Skeletal muscle tissue (tissue), 4 donors: Measurements from ENCODE around the gene HDLBP. TPM values are rescaled to one million over a fixed set of nuclear protein-coding genes. Genes with fewer than 3 reads are reported as not detected.
A peak's percentile ranks its signal among the peaks of the same experiment; 100 is the strongest.

Source experiments
- H3K27ac ChIP-seq: one replicate; pipeline ENCODE4 v1.7.0; 2013; ENCODE audit warnings: mild to moderate bottlenecking, low read depth, low read length, inconsistent platforms
- H3K27me3 ChIP-seq, 3 donors: one replicate each; pipeline ENCODE4 v1.7.0; 2013; ENCODE audit warnings: low read length in 3 of 3; ENCODE audit not compliant: control insufficient read depth in 3 of 3, insufficient read depth in 3 of 3
- H3K36me3 ChIP-seq, 3 donors: one replicate each; pipeline ENCODE4 v1.7.0; 2013; ENCODE audit warnings: low read length in 3 of 3; ENCODE audit not compliant: control insufficient read depth in 3 of 3, insufficient read depth in 3 of 3
- H3K4me1 ChIP-seq, 3 donors: one replicate each; pipeline ENCODE4 v1.7.0; 2013; ENCODE audit warnings: low read length in 3 of 3, mild to moderate bottlenecking in 3 of 3; ENCODE audit not compliant: control insufficient read depth in 3 of 3, insufficient read depth in 3 of 3
- H3K4me3 ChIP-seq, 3 donors: one replicate each; pipeline ENCODE4 v1.7.0; 2013; ENCODE audit warnings: low read length in 3 of 3
- H3K9ac ChIP-seq, 3 donors: one replicate each; pipeline ENCODE4 v1.7.0; 2013; ENCODE audit warnings: low read length in 3 of 3, mild to moderate bottlenecking in 3 of 3, moderate library complexity in 2 of 3, low read depth in 1 of 3
- H3K9me3 ChIP-seq, 3 donors: one replicate each; pipeline ENCODE4 v1.7.0; 2013; ENCODE audit warnings: low read length in 3 of 3; ENCODE audit not compliant: control insufficient read depth in 3 of 3
- total RNA-seq: library from RNA; depleted of rRNA; stranded (reverse); fragments of >200 nt; gene quantifications from one replicate; pipeline ENCODE4 v1.2.3, GENCODE V29; 2014
- donor health status: Osteomylitis.

The HDLBP gene
- total RNA-seq, 1 donor from 2014 or later, result 473 TPM

DNA sequence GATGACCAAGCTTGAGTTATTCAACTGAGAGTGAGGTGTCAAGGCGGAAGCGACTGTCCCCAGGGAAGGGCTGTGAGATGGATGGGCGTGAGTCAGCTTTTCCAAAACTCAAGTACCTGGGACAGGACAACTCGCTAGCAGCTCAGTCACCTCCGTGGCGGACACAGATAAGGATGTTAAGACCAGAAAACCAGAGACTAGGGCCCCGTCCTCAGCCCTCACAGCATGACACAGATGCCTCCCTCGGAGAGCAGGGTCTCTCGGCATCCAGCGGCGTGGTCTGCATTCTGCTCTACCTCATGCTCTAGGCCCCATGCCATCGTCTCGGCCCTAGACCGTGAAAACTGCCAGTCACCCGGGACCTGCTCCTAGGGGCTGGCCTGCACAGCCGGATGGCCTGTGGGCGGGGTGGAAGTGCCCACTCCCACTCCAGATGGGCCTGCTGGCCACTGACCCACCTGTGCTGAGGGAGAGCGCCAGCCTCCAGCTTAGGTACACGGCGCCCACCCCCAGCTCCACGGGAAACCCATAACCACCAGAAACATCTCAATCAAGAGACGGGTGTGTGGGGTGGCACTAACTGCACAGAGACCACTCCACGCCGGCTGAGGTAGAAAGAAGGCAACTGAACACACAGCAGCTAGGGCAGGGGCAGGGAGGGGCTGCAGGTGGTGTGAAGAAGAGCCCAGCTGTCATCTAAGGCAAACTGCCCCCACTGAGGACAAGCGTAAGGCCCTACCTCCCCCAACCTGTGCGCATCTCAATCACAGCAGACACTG is 87.2 kb downstream of the HDLBP start:
- H3K9ac ChIP-seq, result no peak overlapping the region
- no peak overlapping the region for H3K4me3 ChIP-seq
- no peak overlapping the region for H3K27ac ChIP-seq
- H3K27me3 ChIP-seq, result no peaks in the 10 kb centered on the region
- H3K36me3 ChIP-seq, result peaks cover 62 to 69% (median 64%) of the 10 kb centered on the region in 3 donors
- no peaks in the 10 kb centered on the region for H3K9me3 ChIP-seq
- peaks cover 4 to 10% (median 4%) of the 10 kb centered on the region in 3 donors for H3K4me1 ChIP-seq

DNA sequence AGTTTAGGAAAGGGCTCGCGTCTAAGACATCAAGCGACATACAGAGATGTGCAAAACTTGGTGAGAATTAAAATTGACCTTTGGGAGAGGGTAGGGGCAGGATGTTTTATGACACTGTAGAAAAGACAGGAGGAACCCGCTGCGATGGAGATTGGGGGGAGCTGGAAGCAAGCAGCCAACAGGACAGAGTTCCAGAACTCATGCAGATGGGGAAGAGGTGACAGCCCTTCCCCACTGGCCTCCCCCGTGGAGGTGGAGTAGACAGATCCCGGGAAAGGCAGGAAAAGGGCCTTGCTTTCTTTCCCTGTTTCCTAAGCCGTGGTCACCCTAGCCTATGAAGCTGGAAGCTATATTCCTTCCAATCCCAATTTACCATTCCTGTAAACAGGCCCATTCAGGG is 87.9 kb downstream of the HDLBP start:
- no peak overlapping the region for H3K9ac ChIP-seq
- H3K27me3 ChIP-seq, result no peaks in the 10 kb centered on the region
- no peak overlapping the region for H3K4me3 ChIP-seq
- peaks cover 55 to 62% (median 57%) of the 10 kb centered on the region in 3 donors for H3K36me3 ChIP-seq
- H3K27ac ChIP-seq, result no peak overlapping the region
- peaks cover 4 to 10% (median 4%) of the 10 kb centered on the region in 3 donors for H3K4me1 ChIP-seq
- H3K9me3 ChIP-seq, result no peaks in the 10 kb centered on the region

DNA sequence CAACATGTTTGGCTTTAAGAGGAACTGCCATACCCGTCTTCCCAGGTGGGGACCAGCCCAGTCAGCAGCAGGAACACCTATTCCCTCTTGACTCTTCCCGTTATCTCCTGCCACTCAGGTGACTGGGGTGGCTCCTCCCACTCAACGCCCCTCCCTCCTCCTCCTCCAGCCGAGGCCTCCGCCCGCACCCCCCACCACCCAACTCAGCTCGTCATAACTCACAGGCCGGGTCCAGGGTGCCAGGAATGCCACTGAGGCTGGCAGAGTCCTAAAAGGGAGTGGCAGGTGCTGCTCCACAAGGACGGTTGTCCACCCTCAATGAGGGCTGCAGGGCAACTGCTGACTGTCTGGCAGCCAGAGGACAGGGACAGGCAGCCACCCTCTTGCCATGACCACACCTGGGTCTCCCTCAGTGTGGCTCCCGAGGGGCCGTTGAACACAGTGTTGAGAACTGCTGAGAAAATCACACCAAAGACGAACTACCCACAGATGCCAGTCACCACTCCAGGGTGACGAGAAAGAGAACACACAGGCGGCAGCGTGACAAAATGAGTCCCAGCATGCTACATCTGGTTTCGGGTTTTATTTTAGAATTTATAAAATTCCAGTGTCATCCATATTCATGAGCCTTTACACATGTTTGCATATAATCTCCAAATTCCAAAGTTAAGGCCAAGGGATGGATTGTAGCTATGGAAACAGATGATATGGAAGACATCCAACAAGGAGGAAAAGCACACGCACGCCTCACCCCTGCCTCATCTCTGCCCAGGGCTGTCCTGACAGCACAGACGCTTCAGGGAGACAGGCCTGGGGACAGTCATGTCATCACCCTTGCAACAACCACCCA is 88.5 kb downstream of the HDLBP start:
- no peaks in the 10 kb centered on the region for H3K27me3 ChIP-seq
- H3K27ac ChIP-seq, result no peak overlapping the region
- H3K4me1 ChIP-seq, result peaks cover 4 to 9% (median 4%) of the 10 kb centered on the region in 3 donors
- H3K4me3 ChIP-seq, result no peak overlapping the region
- H3K36me3 ChIP-seq, result peaks cover 52 to 58% (median 53%) of the 10 kb centered on the region in 3 donors
- H3K9me3 ChIP-seq, result no peaks in the 10 kb centered on the region
- H3K9ac ChIP-seq, result no peak overlapping the region

DNA sequence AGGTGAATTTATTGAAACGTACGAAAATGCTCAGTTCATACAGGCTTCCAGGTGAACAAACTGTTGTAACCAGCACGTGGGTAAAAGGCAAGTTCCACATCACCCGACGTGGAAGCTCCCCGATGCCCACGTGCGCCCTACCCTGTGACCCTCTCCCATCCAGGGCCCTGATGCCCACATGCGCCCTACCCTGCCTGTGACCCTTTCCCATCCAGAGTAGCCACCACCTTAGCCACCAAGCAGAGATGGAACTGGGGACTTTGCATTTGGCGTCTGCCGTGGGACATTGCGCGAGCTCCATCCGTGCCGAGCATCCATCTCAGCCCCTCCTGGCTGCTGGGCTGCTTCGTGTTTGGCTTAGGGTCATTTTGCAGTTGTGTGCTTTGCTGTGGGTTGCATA is 89.5 kb downstream of the HDLBP start:
- H3K9me3 ChIP-seq, result no peaks in the 10 kb centered on the region
- H3K4me1 ChIP-seq, result peaks cover 4 to 6% (median 4%) of the 10 kb centered on the region in 3 donors
- H3K36me3 ChIP-seq, result peaks cover 46 to 52% (median 51%) of the 10 kb centered on the region in 3 donors
- H3K27me3 ChIP-seq, result no peaks in the 10 kb centered on the region
- no peak overlapping the region for H3K4me3 ChIP-seq
- H3K27ac ChIP-seq, result no peak overlapping the region
- H3K9ac ChIP-seq, result no peak overlapping the region

DNA sequence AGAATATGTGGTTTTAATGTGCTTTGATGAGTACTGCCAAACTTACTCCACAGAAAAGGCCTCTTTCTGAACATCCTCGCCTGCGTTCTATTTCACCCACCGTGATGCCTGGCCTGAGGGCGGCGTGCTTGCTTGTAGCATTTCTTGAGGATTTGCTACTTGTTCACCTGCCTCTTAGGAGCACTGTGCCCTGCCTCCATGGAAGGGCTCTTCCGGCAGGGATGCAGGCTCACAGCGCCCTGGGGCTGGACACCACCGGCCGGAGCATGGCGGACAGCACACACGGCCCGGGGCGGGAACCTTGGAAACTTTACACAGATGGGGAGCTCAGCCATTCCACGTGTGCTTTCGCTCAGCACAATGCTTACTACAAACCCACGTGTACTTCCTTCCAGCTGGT is 89.9 kb downstream of the HDLBP start:
- Histone ChIP-seq H3K9me3 (no peaks in the 10 kb centered on the region), H3K4me3 (no peak overlapping the region), H3K27me3 (no peaks in the 10 kb centered on the region), H3K9ac (no peak overlapping the region), H3K27ac (no peak overlapping the region), H3K4me1 (peaks cover 4 to 6% (median 4%) of the 10 kb centered on the region in 3 donors), H3K36me3 (peaks cover 43 to 48% (median 48%) of the 10 kb centered on the region in 3 donors)

DNA sequence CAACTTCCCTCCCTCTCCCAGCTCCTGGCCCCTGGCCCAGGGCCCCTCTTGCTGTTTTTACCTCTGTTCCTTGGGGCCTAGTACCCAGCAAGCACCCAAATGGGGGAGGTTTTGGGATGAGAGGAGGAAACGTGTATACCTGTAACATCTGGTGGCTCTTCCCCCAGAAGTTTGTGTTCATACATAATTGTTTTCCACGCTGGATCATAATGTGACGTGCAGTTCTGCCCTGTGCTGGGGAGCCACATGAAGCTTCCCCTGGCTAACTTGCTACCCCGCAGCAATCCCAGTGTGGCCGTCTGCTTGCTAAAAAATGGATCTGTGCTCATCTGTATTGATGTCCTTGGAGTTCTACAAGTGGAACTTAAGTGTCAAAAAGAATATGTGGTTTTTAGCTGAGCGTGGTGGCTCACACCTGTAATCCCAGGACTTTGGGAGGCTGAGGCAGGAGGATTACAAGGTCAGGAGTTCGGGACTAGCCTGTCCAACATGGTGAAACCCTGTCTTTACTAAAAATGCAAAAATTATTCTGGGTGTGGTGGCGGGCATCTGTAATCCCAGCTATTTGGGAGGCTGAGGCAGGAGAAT is 90.5 kb downstream of the HDLBP start:
- Histone ChIP-seq H3K4me1 (peaks cover 4 to 6% (median 4%) of the 10 kb centered on the region in 3 donors), H3K27me3 (no peaks in the 10 kb centered on the region), H3K27ac (no peak overlapping the region), H3K36me3 (peaks cover 37 to 42% (median 42%) of the 10 kb centered on the region in 3 donors), H3K4me3 (no peak overlapping the region), H3K9me3 (no peaks in the 10 kb centered on the region), H3K9ac (peak overlapping the region in 1 of 3 donors; percentile 14)

DNA sequence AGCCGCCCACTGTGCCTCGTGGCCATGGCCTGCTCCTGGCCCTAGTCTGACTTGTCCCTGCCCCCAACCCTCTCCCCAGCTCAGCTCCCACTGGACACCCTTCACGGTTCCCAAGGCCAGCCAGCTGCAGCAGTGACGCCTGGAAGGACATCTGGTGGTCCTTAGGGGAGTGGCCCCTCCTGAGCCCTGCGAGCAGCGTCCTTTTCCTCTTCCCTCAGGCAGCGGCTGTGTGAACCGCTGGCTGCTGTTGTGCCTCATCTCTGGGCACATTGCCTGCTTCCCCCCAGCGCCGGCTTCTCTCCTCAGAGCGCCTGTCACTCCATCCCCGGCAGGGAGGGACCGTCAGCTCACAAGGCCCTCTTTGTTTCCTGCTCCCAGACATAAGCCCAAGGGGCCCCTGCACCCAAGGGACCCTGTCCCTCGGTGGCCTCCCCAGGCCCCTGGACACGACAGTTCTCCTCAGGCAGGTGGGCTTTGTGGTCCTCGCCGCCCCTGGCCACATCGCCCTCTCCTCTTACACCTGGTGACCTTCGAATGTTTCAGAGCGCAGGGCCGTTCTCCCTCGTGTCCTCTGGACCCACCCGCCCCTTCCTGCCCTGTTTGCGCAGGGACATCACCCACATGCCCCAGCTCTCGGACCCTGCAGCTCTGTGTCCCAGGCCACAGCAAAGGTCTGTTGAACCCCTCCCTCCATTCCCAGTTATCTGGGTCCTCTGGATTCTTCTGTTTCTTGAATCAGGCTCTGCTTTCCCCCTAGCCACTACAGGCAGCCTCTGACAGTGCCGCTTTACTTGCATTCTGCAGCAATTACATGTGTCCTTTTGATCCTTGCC is 91.2 kb downstream of the HDLBP start:
- no peaks in the 10 kb centered on the region for H3K27me3 ChIP-seq
- peaks cover 4 to 6% (median 4%) of the 10 kb centered on the region in 3 donors for H3K4me1 ChIP-seq
- peak overlapping the region in 1 of 3 donors; percentile 14 for H3K9ac ChIP-seq
- peaks cover 31 to 35% (median 35%) of the 10 kb centered on the region in 3 donors for H3K36me3 ChIP-seq
- H3K9me3 ChIP-seq, result no peaks in the 10 kb centered on the region
- no peak overlapping the region for H3K4me3 ChIP-seq
- no peak overlapping the region for H3K27ac ChIP-seq

DNA sequence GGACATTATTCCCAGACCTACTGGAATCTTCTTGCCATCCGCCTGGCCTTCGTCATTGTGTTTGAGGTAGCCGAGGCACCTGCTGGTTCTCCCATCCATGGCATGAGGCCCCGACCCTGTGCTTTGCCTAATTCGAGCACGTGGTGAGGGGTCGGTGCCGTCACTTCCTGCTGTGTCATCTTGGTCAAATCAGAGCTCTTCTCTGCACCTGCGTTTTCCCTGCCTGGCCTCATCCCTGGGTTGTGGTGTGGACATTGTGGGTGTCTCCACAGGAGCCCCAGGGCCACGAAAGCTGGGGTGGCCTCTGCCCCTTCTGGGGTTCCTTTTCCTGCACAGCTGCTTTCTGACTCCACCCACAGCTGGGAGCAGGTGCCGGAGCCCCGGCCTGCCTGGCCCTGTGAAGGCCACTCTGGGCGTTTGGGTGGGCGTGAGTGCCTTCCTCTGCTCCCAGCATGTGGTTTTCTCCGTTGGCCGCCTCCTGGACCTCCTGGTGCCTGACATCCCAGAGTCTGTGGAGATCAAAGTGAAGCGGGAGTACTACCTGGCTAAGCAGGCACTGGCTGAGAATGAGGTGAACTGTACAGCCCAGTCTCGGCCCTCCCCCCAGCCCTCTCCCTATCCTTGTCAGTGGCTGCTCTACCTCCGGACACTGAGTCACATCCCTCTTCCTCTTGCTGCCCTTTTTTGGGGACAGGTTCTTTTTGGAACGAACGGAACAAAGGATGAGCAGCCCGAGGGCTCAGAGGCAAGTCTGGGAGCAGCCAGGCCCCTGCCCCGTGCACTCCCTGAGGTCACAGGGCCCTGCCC is 92.1 kb downstream of the HDLBP start:
- Histone ChIP-seq H3K4me3 (no peak overlapping the region), H3K27ac (no peak overlapping the region), H3K9ac (no peak overlapping the region), H3K36me3 (peaks cover 23 to 27% (median 26%) of the 10 kb centered on the region in 3 donors), H3K27me3 (no peaks in the 10 kb centered on the region), H3K4me1 (peaks cover 6 to 11% (median 9%) of the 10 kb centered on the region in 3 donors), H3K9me3 (no peaks in the 10 kb centered on the region)
